Measurements from ENCODE around the gene PAPPA.

Gene PAPPA

GRCh38 chr9:116190637-116191396 lies 37.2 kb downstream of the PAPPA start:
- DNase-seq, result no peak

GRCh38 chr9:116191576-116192415 lies 38.2 kb downstream of the PAPPA start:
- DNase-seq, result no peak

GRCh38 chr9:116193636-116194035 lies 40.0 kb downstream of the PAPPA start:
- DNase-seq, result no peak

DNA sequence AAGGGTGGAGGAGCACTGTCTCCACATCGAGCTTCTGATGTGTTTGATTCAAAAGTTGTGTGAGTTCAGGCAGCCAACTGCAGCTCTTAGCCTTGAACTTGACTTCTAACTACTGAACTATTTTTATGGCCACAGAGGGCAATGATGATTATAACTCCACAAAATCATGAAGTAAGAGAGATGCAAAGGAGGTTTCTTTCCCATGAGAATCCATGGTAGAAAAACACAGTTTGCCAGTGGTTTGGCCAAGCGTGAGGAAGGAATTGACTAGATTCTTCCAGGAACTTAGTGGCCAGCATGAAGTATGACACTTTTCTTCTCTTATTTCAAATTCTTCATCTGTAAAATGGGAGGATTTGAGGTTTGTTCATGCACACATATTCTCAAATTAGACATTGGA lies 43.2 kb downstream of the PAPPA start:
- DNase-seq, result no peak

DNA sequence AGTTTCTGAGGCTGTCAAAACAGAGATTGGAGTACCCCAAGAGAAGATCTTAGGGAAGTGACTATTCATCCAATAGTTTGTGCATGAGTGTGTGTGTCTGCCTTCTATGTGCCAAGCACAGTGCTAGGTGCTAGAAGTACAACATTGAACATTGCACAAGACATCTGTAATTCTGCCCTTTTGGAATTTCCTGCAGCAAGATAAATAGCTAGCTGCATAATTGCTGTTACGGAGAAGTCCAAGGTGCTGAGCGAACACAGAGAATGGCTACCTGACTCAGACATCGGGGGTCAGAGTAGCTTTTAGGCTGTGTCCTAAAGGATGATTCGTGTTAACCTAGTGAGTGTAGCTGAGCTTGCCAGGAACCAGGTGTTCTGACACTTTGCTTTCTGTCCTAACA lies 44.8 kb downstream of the PAPPA start:
- no peak for DNase-seq

- no peak for DNase-seq
These were observed 48.8 kb downstream of the PAPPA start for GRCh38 chr9:116202219-116202912.

GRCh38 chr9:116204252-116204882 lies 50.8 kb downstream of the PAPPA start:
- DNase-seq, result no peak

GRCh38 chr9:116207371-116208111 lies 54.0 kb downstream of the PAPPA start:
- DNase-seq, result no peak

- DNase-seq, result no peak
These were observed 55.0 kb downstream of the PAPPA start for GRCh38 chr9:116208417-116209232.

DNA sequence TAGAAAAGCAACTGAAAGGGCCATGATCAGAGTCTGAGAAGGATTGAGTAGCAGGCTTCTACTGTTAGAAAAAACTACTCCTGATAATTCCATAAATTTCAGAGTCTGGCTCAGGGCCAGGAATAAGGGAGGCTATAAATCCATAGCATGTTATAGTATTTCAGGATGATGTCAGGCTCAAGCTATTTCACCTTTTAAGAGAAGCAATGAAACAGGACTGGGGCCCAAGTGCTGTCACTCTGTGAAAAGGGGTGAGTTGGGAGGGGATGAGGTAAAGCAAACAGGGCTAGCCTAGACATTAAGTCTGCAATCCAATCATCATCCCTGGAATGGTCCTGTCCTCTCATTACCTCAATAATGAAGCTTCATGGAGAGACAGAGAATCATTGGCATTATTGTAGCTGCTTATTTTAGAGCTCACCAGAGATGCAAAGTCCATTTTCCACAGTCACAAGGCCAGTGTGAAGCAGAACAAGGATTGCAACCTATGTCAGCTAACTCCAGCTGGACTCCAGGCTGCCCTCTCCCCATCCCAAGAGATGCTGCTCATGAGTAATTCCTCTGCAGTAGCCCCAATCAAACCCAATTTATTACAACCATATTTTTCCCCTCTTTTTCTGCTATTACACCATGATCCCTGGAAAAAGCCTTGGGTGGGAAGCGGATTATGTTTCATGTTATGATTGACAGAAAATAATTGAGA lies 56.0 kb downstream of the PAPPA start:
- no peak for DNase-seq

GRCh38 chr9:116212986-116213692 lies 59.5 kb downstream of the PAPPA start:
- no peak for DNase-seq

DNA sequence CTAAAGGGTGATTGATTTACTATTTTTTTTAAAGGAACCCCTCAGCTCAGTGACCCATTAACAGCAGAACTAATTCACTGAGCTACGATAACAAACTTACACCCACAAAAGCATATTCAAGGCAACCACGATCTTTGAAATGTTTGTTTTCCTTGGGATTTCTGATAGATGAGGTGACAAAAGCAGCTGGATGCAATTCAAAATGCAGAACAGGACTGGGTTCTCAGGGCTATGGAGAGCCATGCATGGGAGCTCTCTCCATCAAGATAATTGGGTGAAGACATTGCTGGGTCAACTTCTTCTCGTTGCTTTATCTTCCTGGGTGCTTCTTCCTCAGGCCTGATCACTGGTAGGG lies 60.1 kb downstream of the PAPPA start:
- DNase-seq, result no peak

DNA sequence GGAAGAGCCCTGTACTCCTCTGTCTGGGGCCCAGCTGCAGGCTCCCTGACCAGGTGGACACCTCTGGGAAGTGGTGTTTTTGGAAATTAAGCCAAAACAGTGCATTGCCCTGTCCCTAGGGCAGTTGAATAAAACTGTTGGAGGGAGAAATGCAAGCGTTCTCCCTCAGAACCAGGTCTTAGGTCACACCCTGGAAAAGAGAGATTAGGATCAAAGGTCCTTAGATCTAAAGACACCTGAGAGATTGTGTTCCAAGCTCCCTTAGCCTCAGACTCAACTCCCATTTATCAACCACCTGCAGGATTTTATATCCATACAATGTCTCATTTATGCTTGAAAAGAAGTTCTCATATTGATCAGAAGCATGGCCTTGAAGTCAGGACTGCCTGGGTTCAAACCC lies 64.8 kb downstream of the PAPPA start:
- DNase-seq, result no peak

DNA sequence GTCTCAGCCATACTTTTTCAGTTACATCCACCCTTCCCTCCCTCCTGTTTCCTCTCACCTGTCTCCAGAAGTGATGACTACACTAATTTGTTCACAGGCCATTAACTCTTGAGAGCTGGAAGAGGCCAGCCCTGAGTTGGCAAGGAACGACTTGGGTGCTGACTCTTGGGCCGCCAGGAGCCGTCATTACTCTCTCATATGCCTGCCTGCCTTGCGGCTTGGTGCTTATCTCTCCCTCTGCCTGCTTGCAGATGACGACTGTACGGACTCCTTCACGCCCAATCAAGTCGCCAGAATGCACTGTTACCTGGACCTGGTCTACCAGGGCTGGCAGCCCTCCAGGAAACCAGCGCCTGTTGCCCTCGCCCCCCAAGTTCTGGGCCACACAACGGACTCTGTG lies 66.1 kb downstream of the PAPPA start:
- no peak for DNase-seq

GRCh38 chr9:116223926-116224325 lies 70.3 kb downstream of the PAPPA start:
- DNase-seq, result no peak

DNA sequence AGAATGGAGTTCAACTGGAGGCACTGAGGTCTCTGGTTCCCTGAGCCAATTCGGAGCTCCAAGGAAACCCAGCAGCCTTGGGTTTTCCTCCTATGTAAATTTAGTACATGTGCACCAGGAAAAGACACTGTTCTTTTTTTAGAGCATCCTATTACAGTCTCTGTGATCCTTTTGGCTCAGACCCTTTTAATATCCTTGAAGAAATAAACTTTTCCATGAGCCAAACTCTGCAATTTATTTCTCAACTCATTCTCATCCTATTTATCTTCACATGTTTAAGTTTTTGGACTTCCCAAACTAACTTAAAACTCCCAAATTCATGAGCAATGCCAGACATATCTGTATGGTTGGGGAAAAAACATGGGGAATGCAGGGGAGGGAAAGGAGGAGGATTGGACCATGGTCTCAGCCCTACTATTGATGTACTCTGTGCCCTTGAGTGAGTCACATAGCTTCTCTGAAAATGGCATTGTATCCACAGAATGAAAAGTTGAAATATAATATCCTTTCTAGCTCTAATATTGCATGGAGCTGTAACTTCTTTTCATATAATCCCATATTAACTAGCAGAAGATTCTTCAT lies 76.6 kb downstream of the PAPPA start:
- no peak for DNase-seq

GRCh38 chr9:116232424-116233159 lies 79.0 kb downstream of the PAPPA start:
- DNase-seq, result no peak

- DNase-seq, result no peak
These were observed 79.6 kb downstream of the PAPPA start for GRCh38 chr9:116233160-116233530.

DNA sequence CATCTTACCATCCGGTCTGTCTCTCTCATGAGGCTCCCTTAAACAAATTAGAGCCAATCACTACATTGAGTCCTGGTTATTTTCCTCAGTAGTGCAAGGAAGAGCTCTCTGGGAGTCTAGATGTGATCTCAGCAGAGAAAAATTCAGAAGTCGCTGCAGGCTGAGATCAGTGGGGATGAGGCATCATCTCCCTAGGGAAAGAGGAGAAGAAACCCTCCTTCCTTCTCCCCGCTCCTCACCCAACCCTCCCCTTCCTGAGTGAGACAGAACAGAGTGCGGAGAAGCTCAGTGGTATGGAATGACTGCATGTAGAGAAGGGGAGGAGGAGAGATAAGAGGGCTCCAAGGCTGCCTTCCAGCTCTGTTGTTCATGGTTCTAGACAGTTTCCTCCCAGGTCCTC lies 80.5 kb downstream of the PAPPA start:
- DNase-seq, result no peak

All from inflammatory macrophage treated with lipopolysaccharide for 1 hour (primary cell).